Nucleus accumbens (tissue), 56 donors: ENCODE measurements around the gene NAA38.
"Not testable (repeated sequence)": the region's sequence is repeated elsewhere in the genome, so short reads cannot be mapped to it uniquely, and the experiment has no call there.

ENCODE experiments used
- DNase-seq, 56 donors: peaks; one replicate each; lab custom pipeline; 2025; lab: John Stamatoyannopoulos, UW

Gene NAA38

GRCh38 chr17:7832431-7832830 is 24.9 kb downstream of the NAA38 start:
- no peak for DNase-seq

- DNase-seq = no peak
Measured at GRCh38 chr17:7831233-7831632, 26.1 kb downstream of the NAA38 start.

DNA sequence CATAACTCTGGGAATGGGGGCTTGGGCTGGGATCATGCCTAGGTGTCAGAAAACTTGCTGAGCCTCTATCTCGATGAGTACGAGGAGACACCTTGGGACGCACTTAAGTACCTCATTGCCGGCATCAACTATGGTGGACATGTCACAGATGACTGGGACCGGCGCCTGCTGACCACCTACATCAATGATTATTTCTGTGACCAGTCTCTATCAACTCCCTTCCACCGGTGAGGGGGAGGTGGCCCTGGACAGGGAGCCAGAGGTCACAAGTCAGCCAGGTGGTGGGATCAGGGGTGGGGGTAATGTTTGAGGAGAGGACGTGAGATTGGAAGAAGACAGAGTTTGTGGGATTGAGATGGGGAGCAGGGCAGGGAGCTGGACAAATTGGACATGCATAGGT is 26.7 kb downstream of the NAA38 start:
- no peak for DNase-seq

DNA sequence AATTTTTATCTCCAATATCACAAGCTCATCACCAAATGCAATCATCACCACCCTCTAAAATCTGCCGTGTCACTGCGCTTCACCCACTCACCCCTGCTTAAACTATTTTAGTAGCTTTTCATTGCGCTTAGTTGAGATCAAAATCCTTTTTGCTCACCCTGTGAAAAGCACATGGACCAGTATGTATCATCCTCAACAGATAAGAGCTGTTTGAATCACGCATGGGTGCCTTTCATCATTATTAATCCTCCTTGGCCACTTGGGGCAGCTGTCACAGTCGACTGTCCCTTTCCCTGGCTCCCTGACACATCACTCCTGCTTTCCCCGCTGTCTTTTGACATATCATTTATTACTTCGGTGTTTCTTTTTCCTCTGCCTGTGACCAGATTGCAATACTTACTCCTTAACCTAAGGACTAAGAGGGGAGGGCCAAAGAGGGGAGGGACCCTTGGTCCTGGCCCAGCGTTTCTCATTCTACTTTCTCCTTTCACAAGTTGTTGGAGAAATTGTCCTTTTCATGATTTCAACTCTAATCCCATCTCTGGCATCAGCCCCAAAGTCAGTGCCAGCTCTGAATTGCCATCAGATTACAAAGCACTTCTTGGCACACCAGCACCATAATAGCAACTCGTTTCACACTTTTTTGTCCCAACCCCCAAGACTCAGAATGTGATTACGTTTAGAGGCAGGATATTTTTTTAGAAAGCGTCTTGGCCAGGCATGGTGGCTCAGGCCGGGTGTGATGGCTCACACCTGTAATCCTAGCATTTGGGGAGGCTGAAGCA is 32.0 kb downstream of the NAA38 start:
- peak in 17 of 56 donors; percentile 7 to 69 (median 32) for DNase-seq

- DNase-seq = no peak
Measured at GRCh38 chr17:7824021-7824924, 33.1 kb downstream of the NAA38 start.

GRCh38 chr17:7823581-7824001 is 33.8 kb downstream of the NAA38 start:
- peak in 11 of 56 donors; percentile 2 to 52 (median 21) for DNase-seq

DNA sequence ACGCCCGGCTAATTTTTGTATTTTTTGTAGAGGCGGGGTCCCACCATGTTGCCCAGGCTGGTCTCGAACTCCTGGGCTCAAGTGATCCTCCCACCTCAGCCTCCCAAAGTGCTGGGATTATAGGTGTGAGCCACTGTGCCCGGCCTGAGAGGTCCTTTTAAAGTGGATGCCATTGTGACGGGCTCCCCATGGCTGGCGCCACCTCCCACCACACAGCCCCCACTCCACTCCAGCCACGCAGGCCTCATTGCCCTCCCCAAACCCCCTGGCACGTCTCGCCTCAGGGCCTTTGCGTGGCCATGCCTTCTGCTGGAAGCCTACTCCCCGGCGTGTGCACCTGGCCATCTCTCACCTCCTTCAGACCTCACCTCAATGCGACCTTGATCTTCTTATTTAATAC is 35.2 kb downstream of the NAA38 start:
- no peak for DNase-seq

DNA sequence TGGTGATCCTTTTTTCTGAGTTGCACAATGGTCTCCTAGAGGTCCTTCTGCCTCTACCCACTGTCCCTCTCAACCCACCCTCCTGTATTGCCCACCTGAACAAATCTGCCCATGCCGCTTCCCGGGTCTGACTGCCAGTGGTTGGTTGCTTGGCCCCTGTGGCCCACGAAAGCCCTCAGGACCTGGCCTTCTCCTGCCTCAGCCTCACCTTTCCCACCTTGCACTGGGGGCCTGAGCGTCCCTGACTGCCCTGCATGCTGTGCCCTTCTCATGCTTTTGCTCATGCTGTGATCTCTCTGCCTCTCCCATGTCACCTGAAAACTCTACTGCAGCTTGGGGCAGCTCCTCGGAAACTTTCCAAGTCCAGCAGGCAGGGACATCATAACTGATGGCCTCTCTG is 37.1 kb downstream of the NAA38 start:
- DNase-seq = no peak

GRCh38 chr17:7818746-7819645 is 38.4 kb downstream of the NAA38 start:
- no peak for DNase-seq

GRCh38 chr17:7818026-7818425 is 39.3 kb downstream of the NAA38 start:
- no peak for DNase-seq

DNA sequence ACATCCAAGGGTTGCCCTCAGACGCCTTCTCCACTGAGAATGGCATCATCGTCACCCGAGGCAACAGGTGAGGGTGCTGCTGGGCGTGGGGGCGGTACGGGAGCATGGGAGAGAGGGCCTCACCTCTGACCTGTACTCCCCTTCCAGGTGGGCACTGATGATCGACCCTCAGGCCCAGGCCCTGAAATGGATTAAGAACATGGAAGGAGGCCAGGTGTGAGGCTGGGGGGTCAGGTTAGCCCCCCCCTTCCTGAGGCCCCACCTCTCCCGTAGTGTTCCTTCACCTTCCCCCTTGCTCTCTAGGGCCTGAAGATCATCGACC is 39.8 kb downstream of the NAA38 start:
- DNase-seq = no peak

DNA sequence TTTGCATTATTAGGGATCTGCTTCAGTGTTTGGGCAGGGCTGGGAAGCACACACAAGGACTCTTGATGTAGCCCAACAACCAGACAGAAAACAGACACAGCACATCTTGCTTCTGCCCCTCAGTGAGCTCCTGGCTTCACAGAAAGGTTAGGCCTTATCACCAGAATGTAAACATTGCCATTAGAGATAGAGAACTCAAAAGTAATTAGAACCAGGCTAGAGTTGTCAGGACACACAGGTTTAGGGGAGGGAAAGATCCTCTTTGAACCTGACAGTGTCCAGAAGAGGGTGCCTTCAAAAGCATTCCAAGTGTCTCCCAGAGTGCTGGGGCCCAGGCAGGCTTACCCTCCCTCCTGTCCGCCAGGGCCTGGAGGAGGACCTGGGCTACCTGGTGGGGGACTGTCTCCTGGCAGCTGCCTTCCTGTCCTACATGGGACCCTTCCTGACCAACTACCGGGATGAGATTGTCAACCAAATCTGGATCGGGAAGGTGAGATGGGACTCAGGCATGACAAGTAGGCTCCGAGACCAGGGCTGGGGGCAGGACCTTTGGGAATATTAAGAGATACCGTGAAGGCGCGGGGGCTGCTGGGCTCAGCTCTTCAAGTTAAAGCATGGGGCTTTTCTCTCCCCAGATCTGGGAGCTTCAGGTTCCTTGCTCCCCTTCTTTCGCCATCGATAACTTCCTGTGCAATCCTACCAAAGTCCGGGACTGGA is 40.3 kb downstream of the NAA38 start:
- no peak for DNase-seq

DNA sequence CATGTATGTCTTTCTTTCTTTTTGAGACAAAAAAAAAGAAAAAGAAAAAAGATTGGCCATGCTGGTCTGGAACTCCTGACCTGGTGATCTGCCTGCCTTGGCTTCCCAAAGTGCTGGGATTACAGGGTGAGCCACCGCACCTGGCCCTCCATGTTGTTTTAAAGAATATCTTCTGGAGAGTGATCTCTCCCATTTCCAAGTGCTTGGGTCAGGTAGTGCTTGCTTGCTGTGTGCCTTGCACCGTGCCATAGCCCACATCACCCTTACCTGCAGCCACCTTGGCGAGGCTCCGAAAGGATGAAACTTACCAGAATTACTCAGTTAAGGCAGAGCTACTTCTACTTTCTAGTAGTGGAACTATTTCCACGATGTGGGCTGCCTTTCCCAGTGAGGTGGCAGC is 42.4 kb downstream of the NAA38 start:
- no peak for DNase-seq

GRCh38 chr17:7811251-7811650 is 46.1 kb downstream of the NAA38 start:
- DNase-seq = no peak

GRCh38 chr17:7809791-7810343 is 47.5 kb downstream of the NAA38 start:
- not testable (repeated sequence) for DNase-seq

DNA sequence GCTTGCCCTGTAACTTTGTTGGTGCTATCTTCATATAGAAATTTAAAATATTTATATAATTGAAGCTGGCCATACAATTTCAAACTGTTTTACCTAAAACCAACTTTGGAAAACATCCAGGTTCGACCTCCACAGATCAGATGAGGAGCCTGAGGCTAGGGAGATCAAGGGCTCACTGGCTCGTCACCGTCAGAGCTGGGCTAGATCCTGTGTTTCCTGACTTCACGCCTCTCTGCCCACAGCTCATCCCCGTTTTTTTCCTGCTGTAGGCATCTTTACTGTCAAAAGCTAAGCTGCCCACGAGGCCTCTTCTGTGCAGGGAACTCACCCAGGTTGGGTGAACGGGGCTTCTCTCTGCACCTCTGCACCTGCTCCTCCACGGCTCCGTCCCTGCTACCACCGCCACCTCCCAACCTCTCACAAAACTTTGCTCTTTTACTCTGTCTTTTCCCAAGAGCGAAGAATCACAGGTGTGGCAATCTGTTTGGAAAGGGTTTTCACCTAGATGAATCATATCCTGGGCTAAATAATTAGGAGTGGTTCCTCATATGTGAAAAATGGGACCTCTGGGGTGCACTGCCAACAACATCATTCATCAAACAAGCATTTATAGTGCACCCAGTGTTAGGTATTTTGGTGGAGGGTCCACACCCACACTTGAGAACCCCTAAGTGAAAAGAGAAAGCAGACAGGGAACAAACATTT is 48.1 kb downstream of the NAA38 start:
- DNase-seq = no peak

- DNase-seq = no peak
Measured at GRCh38 chr17:7807206-7807605, 50.2 kb downstream of the NAA38 start.
